Measurements from ENCODE around the gene FXYD3.
"Not testable (repeated sequence)": the region's sequence is repeated elsewhere in the genome, so short reads cannot be mapped to it uniquely, and the experiment has no call there.

Gene FXYD3

GRCh38 chr19:35144259-35144599, 28.6 kb downstream of the FXYD3 start:
- DNase-seq = no peak

DNA sequence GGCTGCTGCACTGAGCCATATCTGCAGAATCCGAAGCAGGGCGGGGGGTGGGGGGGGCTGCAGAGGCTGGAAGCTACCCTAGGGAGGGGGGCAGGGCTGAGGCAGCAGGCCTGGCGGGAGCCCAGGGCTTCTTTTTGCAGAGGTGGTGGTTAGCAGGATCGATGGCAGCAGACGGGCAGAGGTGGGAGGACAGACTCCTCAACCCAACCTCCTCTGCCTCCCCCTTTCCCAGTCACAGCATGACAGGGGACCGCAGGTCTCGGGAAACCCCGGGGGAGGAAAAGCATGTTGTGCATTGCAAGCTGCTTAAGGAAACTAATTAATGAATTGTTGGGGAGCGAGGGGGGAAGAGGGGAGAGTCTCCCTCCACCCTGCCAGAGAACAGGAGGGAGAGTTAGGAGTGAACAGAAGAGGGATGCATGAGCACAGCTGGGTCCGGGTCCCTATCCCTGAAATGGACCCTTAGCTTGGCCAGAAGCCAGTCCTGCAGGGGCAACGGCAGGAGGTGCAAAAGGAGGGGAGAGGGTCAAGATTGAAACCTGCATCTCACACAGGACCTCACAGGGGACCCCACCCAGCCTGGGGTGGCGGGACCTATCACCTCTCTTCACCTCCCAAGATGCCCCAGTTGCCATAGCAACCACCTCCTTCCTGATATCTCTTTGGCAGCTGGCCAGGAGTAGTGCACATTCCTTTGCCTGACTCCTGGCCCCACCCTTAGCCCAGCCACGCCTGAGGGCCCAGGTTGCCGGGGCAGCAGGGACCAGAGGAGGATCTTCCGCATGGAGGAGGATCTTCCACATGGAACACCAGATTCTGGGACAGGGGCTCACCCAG, 29.2 kb downstream of the FXYD3 start:
- no peak for DNase-seq

DNA sequence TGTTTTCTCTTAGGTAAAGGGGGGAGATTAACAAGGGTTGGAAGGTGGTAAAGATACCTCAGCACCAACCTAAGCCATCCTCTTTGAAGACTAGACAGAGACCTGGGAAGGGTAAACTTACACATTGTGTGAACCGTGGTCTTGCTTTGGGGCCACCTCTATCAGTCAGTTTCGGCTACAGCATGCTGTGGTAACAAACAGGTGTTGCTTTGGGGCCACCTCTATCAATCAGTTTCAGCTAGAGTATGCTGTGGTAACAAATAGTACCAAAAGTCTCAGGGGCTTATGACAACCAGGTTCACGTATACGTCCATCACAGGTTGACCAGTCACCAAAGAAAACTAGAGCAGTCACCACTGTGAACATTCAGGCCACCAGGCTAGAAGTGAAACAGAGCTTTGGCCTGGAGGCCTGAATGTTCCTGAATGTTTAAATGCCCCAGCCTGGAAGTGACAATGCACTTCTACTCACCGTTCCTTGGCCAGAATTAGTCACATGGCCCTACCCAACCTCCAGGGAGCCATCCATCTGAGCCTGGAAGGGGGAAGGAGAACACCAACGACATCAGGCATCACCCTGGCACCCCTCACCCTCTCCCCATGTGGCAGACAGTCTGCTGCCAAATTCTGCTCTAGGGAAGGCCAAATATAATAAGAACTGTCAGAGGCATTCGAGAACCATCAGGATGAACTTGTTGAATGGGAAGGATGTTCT, 31.3 kb downstream of the FXYD3 start:
- no peak for DNase-seq

DNA sequence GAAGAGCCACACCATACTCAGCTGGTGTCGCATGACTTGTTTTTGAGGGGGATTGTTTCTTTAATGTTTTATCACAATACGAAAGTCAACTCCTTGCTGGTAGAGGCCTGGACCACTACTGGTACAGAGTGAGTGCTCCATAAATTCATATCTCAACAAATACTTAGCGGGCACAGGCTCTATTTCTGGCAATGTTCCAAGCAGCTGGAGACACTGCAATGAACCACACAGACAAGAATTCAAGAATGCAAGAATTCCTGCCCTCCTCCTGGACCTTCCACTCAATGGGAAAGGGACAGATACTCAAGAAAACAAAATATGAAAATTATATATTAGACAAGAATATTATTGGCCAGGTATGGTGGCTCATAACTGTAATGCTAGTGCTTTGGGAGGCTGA, 33.8 kb downstream of the FXYD3 start:
- no peak for DNase-seq

GRCh38 chr19:35150445-35150844, 34.8 kb downstream of the FXYD3 start:
- no peak for DNase-seq

DNA sequence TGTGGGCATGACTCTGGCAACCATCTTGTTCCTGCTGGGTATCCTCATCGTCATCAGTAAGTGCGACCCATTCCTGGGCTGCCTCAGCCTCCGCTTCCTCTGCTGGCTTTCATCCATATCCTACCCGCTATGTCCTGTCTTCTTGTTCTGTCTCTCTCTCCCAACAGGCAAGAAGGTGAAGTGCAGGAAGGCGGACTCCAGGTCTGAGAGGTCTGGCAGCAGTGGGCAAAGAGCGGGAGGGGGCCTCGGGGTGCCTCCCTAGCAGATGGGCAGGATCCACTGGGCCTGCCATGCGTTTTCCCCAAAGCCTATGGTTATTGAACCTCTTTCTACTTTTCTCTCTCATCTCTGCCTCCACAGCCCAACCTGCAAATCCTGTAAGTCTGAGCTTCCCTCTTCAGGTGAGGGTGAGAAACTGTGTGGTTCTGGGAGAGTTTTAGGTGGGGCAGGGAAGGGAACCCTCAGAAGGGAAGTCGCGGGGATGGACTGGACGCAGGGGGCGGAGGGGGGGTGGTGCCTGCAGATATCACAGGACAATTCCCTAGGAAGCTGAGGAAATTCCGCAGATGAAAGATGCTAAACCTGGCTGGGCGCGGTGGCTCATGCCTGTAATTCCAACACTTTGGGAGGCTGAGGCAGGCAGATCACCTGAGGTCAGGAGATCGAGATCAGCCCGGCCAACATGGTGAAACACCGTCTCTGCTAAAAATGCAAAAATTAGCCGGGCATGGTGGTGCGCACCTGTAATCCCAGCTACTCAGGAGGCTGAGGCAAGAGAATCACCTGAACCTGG, 35.8 kb downstream of the FXYD3 start:
- no peak for DNase-seq

GRCh38 chr19:35153129-35153522, 37.5 kb downstream of the FXYD3 start:
- DNase-seq = not testable (repeated sequence)

DNA sequence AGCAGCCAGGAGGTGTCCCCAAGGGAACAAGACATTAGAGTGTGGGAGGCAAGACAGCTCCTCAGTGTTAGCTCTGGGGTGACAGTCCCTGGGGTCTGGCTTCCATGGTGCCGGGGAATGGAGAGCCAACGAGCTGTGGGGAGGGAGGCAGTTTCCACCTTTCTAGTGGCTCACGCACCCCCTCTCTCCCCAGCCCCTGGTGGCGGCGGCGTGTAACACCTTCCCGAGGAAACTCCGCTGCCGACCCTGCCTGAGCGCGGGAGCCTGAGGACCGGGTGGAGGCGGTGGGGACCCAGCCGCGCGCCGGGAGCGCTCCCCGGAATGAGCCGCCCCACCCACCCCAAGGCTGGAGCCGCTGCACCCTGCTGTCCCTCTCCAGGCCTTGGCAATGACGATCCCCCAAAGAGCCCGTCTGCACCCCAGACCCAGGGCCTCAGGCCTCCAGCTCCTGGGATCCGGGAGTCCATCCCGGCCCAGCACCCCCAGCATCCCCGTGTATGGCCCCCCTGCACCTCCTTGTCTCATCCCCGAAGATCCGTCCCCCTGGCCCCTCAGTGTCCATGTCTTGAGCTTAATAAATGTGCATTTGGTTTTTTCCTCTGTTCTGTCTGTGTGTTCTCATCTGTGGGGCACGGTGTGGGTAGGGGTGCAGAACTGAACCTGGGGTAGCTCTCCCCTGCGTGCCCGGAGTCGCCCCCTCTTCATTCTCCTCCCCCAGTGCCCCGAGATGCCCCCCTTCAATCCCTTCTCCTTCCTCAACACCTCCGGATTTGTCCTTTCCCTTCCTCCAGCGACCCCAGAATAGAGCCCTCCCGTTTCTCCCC, 38.3 kb downstream of the FXYD3 start:
- peak; percentile 88 for DNase-seq

DNA sequence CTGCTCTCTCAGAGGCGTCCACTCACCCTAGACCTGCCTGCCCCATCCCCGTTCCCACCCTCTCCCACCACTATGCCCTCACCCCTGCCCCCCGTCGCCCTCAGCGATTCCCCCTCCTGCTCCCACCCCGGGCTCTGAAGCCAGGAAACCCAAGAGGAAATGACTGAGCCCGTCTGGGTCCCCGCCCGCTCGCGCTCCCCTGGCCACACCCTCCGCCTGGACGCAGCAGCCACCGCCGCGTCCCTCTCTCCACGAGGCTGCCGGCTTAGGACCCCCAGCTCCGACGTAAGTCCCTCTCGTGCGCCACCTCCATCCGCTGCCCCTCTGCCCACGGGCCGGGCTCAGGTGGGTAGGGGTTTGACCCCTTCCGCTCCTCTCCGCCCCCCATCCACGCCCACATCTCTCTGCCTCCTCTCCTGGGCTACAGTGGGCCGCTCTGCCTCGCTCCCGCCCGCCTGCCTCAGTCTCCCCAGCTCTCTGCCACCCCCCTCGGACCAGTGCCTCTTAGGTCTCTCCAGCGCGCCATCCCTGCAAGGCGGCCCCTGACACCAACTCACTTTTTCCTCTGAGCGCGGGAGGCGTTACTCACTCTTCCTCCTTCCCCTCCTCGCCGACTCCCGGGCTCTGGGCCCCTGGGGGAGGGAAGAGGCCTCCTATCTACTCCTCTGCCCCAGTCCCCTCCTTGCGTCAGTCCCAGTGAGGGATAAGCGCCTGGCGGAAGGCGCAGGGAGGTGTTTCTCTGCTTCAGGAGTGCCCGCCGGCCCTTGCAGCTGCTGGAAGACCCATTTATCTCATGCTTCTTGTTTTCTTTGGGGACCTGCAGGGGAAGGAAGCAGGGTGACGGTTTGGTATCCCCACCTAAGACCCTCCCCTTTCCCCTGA, 39.1 kb downstream of the FXYD3 start, which contains the start of gene FXYD5:
Gene FXYD5, plus strand, starts transcription at position 211 of the 882 bp plus-strand sequence. CDS start 816 bp downstream, outside the sequence.
- DNase-seq = peak; percentile 91

DNA sequence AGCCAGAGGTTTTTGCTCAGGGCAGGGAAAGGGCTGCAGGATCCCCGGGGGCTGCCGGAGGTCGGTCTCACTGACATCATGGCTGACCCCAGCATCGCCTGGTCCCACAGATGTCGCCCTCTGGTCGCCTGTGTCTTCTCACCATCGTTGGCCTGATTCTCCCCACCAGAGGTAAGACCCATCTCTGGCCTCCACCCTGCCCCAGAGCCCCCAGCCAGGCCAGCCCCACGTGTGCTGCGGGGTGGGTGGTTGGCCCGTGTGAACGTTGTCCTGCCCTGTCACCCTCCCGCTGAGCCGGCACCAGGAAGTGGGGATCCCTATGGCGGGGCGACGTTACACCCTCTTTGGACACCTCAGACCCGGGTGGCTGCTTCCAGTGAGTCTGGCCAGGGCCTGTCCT, 39.8 kb downstream of the FXYD3 start:
- peak; percentile 61 for DNase-seq

- DNase-seq = no peak
These were observed 40.5 kb downstream of the FXYD3 start for GRCh38 chr19:35155981-35156672.

GRCh38 chr19:35156673-35157014, 41.0 kb downstream of the FXYD3 start:
- no peak for DNase-seq

GRCh38 chr19:35157431-35157830, 41.8 kb downstream of the FXYD3 start:
- DNase-seq = no peak

DNA sequence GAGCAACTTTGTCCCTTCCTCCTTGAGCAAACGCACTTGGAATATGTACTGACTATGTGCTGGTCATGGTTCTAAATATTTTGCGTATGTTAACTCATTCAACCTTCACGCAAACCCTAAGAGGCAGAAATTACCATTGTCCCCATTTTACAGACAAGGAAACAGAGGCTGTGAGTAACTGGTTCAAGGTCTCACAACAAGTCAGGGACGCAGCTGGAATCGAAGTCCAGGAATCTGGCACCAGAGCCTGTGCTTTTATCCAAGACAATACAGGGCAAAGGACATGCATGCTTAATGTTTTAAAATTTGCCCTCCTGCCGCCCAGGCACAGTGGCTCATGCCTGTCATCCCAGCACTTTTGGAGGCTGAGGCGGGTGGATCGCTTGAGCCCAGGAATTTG, 44.0 kb downstream of the FXYD3 start:
- no peak for DNase-seq

DNA sequence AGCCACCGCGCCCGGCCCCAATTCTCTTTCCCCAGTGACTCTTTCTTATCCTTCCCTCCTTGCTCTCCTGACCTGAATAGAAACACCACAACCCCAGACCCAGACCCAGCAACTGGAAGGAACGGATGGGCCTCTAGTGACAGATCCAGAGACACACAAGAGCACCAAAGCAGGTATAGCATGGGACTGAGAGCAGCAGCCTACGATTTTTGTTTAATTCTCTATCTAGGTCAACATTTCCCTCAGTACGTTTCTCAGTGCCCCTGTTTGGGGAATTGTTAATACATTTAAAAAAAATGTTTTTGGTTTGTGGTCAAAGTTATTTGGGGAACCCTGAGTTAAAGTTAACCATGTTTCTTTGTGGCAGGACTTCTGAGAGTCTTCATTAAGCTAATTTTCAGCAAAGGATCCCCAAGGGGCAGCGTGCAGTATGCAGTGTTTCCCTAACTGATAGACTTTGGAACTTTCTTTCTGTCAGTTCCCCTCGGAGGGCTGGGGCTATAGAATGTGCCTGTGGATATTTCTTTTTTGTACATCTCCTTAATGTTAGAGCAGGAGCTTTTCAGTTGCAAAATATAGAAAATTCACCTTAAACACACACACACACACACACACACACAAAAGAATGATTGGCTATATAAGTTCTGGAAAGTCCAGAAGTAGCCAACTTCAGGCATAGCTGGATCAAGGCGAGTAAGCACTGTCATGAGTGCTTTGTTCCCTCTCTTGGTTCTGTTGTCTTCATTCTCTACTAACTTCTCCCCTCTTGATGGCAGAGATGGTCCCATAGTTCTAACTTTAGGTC, 45.2 kb downstream of the FXYD3 start:
- DNase-seq = no peak

- no peak for DNase-seq
These were observed 45.8 kb downstream of the FXYD3 start for GRCh38 chr19:35161434-35161743.

GRCh38 chr19:35162471-35163326, 47.1 kb downstream of the FXYD3 start:
- DNase-seq = no peak

DNA sequence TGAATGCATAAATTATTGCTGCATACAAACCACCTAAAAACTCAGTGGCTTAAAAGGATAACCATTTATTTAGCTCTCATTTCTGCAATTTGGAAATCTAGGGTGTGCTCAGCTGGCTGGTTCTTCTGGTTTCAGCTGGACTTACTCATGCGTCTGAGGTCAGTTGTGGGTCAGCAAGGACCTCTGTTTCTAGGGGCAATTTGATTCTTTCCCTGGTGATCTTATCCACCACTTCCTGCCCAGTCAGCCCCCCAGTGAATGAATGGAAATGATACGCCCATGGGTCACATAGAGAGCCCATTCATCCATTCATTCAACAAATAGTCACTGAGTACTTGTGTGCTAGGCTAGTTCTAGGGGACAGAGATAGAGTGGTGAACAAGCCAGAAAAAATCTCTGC, 48.8 kb downstream of the FXYD3 start:
- no peak for DNase-seq

All from stimulated activated CD4-positive, alpha-beta T cell treated with anti-CD3 and anti-CD28 coated beads, Interleukin-15, amount 100 ng/mL, for 24 hours (primary cell).